Measurements from ENCODE around the gene TANGO2. TPM values are rescaled to one million over a fixed set of nuclear protein-coding genes. Genes with fewer than 3 reads are reported as not detected.

The TANGO2 gene
- total and polyA plus RNA-seq, 12 donors, result 25.1 to 87.0 (median 43.5) TPM

DNA sequence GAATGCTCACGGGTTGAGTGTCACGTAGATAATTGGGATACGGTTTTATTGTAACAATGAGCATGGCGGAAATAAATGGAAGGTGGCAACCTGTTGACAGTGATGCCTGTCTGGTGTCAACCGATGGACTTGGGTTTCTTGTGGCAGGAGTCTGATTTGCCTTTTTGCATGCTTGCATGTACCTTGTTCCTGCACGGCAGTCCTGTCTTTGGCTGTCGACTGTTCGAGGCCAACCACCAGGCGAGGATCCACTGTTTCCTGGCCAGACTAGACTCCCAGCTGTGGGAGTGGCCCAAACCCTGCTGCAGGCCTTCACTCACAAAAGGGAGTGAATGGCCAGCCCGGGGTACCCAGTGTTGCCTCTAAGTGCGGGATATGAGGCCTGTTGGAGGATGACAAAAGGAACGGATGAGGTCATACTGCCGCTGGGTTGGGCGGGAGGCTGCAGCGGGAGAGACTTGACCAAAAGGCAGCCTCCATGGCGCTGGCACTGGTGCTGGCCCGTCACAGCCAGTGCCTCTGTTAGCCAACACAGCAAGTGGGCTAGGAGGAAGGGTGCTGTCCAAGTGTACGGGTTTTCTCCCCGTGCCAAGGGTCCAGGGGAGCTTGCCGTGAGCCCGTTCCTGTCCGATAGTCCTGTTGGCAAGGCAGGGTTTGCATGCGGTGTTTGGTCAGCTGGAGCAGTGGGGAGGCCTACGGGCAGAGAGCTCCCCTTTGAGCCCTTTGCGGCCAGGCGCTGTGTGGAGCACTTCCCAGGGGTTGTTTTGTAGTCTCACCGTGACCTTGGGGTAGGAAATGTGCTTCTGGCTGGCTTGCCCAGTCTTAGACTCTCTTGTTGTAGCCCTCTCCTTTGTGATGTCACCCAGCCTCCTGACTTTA, 60.1 kb downstream of the TANGO2 start:
- H3K27ac ChIP-seq, result peak overlapping the region; percentile 60 to 96 (median 86)
- H3K4me1 ChIP-seq (replicated peaks in 1 of 2), result peaks cover 11 to 46% of the 10 kb centered on the region in 2 donors
- TF ChIP-seq POLR2A (IDR thresholded peaks at IDR 0.05) (no peak), CTCF (IDR thresholded peaks at IDR 0.05) (no peak)
- peaks cover 0 to 5% of the 10 kb centered on the region in 2 donors for H3K36me3 ChIP-seq (replicated peaks in 1 of 2)
- H3K9me3 ChIP-seq (replicated peaks in 1 of 3), result no peaks in the 10 kb centered on the region
- WGBS, 4 donors, result 9 to 21% (median 19%) methylated on average over 7 to 27 of the region's 27 CpGs
- H3K27me3 ChIP-seq, result no peaks in the 10 kb centered on the region
- peak overlapping the region in 3 of 4 donors; percentile 62 to 81 (median 79) for H3K4me3 ChIP-seq
- intact Hi-C loops (cut with DNase I), result loop anchor here in 1 of 2 donors (10.0 kb wide), 1 partner anchor 106 kb away; no protein-coding TSS in a partner anchor
- peak in 6 of 7 donors; percentile 46 to 68 (median 54) for DNase-seq

- TF ChIP-seq CTCF (IDR thresholded peaks at IDR 0.05) (no peak), POLR2A (IDR thresholded peaks at IDR 0.05) (no peak)
- DNase-seq, result no peak
- Histone ChIP-seq H3K27ac (no peak overlapping the region), H3K9me3 (replicated peaks in 1 of 3) (no peaks in the 10 kb centered on the region), H3K36me3 (replicated peaks in 1 of 2) (peaks cover 0 to 29% of the 10 kb centered on the region in 2 donors), H3K4me1 (replicated peaks in 1 of 2) (peaks cover 11 to 46% of the 10 kb centered on the region in 2 donors), H3K4me3 (no peak overlapping the region), H3K27me3 (no peaks in the 10 kb centered on the region)
- intact Hi-C loops (cut with DNase I), result loop anchor here in 1 of 2 donors (10.0 kb wide), 1 partner anchor 109 kb away; no protein-coding TSS in a partner anchor
- WGBS, 4 donors, result 83 to 92% (median 90%) methylated on average over 10 of the region's 10 CpGs
Measured at GRCh38 chr22:20083157-20083890, 62.4 kb downstream of the TANGO2 start.

DNA sequence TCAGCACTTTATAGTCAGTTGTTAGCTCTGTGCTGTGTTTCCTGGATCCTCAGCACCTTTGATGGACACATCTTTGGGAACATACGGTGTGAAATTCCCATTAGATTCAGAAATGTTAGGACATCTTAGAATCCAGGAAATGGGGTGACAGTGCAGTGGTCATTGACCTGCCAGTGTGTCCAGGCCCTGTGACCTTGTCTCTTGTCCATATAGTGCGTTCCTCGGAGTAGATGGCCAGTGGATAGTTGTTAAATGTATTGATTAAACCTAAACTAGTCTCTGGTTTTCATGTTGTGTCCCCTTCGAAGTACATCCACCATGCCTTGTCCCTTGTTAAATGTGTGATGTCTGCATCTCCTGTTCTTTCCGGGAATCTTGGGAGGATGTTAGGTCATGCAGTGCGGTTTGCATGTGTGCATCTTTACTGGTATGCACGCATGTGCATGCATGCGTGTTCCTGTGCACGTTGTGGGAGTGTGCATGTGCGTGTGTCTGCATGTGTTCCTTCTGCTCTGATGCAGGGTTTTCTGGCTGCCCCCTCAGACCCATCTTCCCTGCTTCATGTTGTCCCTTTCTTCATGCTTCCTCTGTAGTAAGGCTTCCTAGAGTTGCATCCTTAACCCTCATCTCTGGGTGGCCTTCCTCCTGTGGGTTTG, 63.1 kb downstream of the TANGO2 start:
- WGBS, 4 donors, result 75 to 81% (median 80%) methylated on average over 10 of the region's 10 CpGs
- Histone ChIP-seq H3K27ac (no peak overlapping the region), H3K4me1 (replicated peaks in 1 of 2) (peaks cover 11 to 46% of the 10 kb centered on the region in 2 donors), H3K36me3 (replicated peaks in 1 of 2) (peaks cover 0 to 35% of the 10 kb centered on the region in 2 donors), H3K27me3 (no peaks in the 10 kb centered on the region), H3K9me3 (replicated peaks in 1 of 3) (no peaks in the 10 kb centered on the region), H3K4me3 (no peak overlapping the region)
- intact Hi-C loops (cut with DNase I), result loop anchor here in 1 of 2 donors (10.0 kb wide), 1 partner anchor 109 kb away; no protein-coding TSS in a partner anchor
- DNase-seq, result no peak
- TF ChIP-seq POLR2A (IDR thresholded peaks at IDR 0.05) (no peak), CTCF (IDR thresholded peaks at IDR 0.05) (no peak)

Data from adrenal gland (tissue), 12 donors.